ENCODE data around the gene PCDHA6. TPM values are rescaled to one million over a fixed set of nuclear protein-coding genes. Genes with fewer than 3 reads are reported as not detected.
A peak's percentile ranks its signal among the peaks of the same experiment; 100 is the strongest.

The PCDHA6 gene
- total and polyA plus RNA-seq, 2 experiments from 2014 or later = 2.1 to 5.2 TPM

GRCh38 chr5:140868721-140869554 is 41.2 kb downstream of the PCDHA6 start, which contains the start of gene PCDHA11:
Gene PCDHA11, plus strand, starts transcription at chr5:140868957. Its CDS starts 147 bp downstream, at chr5:140869104.
- H3K4me1 ChIP-seq (ENCODE audit: insufficient read depth) = 0 out of 2 replicates have a peak, but pooled peaks cover 9% of the 10 kb centered on the region
- DNase-seq (ENCODE audit: low spot score) = peak; percentile 87
- Mint-ChIP-seq H3K4me1 (peaks cover 11% of the 10 kb centered on the region), H3K36me3 (ENCODE audit: low read depth) (peaks cover 38% of the 10 kb centered on the region), H3K27ac (peak within 1 kb of the TSS; percentile 86), H3K9me3 (peaks cover 22% of the 10 kb centered on the region; the same call in 2 of the 3 replicates), H3K27me3 (ENCODE audit: insufficient read depth, low read depth, poor library complexity) (no peaks in the 10 kb centered on the region), H3K4me3 (peak within 1 kb of the TSS; percentile 86)
- TF ChIP-seq CREB1 (CRISPR knock-in tag; IDR thresholded peaks at IDR 0.05; ENCODE audit: low read depth) = no peak
- TF ChIP-seq NANOG (IDR thresholded peaks at IDR 0.05; ENCODE audit: borderline replicate concordance) = peak; percentile 34; the same call in 1 of the 2 replicates
- TF ChIP-seq REST (IDR thresholded peaks at IDR 0.05; ENCODE audit: unreplicated experiment) = peak; percentile 27
- no peak for TF ChIP-seq JUNB (IDR thresholded peaks at IDR 0.05; ENCODE audit: unreplicated experiment)
- TF ChIP-seq POLR2AphosphoS5 (IDR thresholded peaks at IDR 0.05; ENCODE audit: low read depth) = peak; percentile 44; the same call in 1 of the 2 replicates
- TF ChIP-seq EZH2 (IDR thresholded peaks at IDR 0.05; ENCODE audit: low read depth, unreplicated experiment) = no peak
- no peak for TF ChIP-seq ETS1 (IDR thresholded peaks at IDR 0.05)
- no peak for TF ChIP-seq STAT1 (IDR thresholded peaks at IDR 0.05; ENCODE audit: unreplicated experiment)
- TF ChIP-seq ZNF114 (CRISPR knock-in tag; IDR thresholded peaks at IDR 0.05) = no peak
- TF ChIP-seq EZH2phosphoT487 (IDR thresholded peaks at IDR 0.05; ENCODE audit: unreplicated experiment) = no peak
- no peak for TF ChIP-seq ZNF462 (CRISPR knock-in tag; IDR thresholded peaks at IDR 0.05)
- peak; percentile 76 to 82 for TF ChIP-seq CTCF (conservative IDR thresholded peaks at IDR 0.05; ENCODE audit: low read depth in 2 of 2)
- no peak for TF ChIP-seq ZNF331 (CRISPR knock-in tag; IDR thresholded peaks at IDR 0.05; ENCODE audit: low read depth)
- H3F3A ChIP-seq (replicated peaks; ENCODE audit: low read depth) = no peaks in the 10 kb centered on the region
- peak within 1 kb of the TSS; percentile 59 for H3K4me3 ChIP-seq
- peaks cover 27% of the 10 kb centered on the region for H3K79me2 ChIP-seq (replicated peaks; ENCODE audit: insufficient read depth)
- no peaks in the 10 kb centered on the region; the same call in 1 of the 2 replicates for H3K36me3 ChIP-seq (ENCODE audit: insufficient read depth)
- peak within 1 kb of the TSS; percentile 48; the same call in 1 of the 2 replicates for H3K27ac ChIP-seq (ENCODE audit: low read depth)
- no peaks in the 10 kb centered on the region; the same call in 1 of the 2 replicates for H4K20me1 ChIP-seq (replicated peaks; ENCODE audit: insufficient read depth)
- peak; percentile 94 for ATAC-seq
- H3K4me2 ChIP-seq = peak within 1 kb of the TSS; percentile 72
- H3K27me3 ChIP-seq (ENCODE audit: insufficient read depth) = no peaks in the 10 kb centered on the region
- H2AFZ ChIP-seq = no peak within 1 kb of the TSS
- H3K9me2 ChIP-seq (ENCODE audit: insufficient read depth) = no peaks in the 10 kb centered on the region

All from GM23338 (cell line).